ENCODE data around the gene MRAS.
A peak's percentile ranks its signal among the peaks of the same experiment; 100 is the strongest.
"Not testable (repeated sequence)": the region's sequence is repeated elsewhere in the genome, so short reads cannot be mapped to it uniquely, and the experiment has no call there.

MRAS gene

DNA sequence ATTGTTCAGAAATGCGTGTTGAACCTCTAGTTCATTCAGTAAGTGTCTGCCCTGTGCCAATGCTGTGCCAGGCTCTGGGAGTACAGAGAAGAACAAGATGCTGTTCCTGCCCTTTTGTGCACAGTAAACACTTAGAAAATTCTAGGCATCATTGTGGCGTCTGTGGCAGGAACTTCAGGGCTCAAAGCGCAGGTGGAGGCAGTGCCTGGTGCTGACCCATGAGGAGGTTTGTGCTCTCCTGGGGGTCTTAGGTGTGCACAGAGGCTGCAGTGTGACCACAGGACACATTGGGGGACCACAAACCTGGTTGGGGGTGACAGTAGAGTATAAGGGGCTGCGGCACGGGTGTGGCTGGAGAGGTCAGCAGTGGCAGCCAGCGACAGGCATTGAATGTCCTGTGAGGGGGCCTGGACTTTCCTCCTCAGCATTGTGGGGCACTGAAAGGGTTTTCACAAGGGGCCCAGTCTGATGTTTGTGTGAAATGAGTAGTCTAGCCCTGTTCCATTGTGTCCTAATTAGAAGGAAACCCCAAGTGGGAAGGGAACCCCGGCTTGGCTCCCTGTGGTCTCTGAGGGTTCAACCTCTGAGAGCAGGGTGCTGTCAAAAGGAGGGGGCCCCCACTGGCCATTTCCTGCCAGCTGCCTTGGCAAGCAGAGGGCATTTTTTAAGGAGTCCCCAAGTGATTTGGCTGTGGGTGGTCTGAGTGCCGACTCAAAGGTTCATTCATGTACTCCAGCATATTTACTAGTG, 20.9 kb downstream of the MRAS start:
- no peak for DNase-seq

DNA sequence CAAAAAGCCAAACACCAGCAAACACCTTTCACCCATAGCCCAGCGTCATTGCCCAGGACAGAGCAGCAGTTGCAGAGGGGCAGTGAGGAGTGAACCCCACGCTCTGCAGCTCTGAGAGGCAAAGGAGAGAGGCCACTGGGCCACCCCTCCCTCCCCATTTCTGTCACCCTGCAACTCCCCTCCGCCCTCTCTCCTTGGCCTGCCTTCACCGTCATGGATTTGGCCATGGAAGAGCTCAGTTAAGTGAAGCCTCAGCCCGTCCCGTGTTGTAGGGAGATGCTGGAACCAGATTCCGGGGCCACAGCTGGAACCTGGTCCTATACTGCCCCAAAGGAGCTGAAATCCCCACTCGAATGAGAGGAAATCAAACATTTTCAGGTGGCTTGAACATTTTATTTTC, 21.9 kb downstream of the MRAS start:
- DNase-seq = no peak

DNA sequence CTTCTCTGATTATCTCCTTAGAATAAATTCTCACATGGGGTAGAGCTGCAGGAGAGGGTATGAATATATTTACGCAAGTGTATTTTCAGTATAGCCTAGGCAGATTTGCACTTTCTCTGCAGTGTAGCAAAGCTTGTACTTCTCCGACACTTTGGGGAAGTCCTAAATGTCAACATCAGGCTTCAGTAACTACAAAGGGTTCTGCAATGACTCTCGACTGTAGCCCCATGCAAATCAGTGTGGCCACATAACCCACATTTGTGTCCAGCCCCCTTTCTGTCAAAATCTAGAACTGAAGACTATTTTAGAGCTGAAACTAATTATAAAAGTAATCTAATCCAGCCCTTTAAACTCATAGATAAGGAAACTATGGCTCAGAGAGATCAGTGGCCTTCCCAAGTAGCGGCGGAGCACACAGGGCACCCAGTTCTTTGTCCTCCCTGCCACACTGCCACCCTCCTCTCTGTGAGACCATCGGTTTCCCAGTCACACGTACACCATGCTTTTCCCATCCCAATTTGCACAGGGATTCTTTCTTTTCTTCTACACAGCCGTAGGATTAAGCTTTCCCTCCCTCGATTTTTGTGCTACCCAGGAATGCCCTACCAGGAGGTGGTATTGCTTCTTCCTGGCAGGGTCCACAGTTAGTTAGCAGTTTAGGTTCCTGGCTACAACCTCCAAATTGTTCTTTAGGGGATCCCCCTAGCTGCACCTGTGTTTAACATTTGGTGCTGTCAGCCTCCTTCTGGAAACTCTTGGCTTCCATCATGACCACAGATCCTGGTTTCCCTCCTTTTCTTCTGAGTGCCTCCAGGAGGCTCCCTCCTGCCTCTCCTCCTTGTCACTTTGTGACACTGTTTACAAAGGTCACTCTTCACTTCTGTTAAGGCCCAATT, 22.9 kb downstream of the MRAS start:
- peak; percentile 48 for DNase-seq

DNA sequence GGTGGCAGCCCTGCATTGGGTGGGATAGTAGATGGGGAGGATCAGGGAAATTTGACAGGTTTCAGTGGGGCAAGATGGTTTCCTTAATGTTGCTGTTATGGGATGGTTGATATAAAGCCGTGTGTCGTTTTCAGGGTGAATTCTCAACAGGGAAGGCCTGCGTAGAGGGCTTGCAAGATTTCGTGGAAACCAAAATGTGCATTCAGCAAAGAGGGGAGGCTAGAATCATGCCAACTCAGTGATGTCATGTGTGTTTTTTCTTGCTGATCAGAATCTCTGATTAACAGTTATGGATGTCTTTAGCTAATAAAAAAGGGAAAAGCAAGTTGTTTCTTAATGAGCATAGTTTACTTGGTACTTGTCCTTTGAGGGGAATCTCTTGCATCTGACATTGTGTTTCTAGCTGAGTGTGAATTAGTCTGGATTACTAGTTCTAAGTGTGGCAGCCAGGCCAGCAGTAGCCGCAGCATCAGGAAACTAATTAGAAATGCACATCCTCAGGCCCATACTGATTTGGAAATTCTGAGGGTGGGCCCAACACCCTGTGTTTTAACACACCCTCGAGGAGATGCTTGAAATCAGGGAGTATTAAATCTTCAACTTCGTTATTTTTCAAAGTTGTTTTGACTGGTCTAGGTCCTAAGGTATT, 24.8 kb downstream of the MRAS start:
- DNase-seq = no peak

DNA sequence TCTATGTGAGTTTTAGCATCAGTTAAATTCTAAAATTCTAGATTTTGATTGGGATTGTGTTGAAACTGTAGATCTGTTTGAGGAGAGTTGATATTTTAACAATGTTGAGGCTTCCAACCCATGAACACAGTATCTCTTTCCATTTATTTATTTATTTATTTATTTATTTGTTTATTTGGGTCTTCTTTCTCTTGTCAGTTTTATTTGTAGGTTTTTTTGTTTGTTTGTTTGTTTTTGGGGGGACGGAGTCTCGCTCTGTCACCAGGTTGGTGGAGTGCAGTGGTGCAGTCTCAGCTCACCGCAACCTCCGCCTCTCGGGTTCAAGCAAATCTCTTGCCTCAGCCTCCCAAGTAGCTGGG, 25.3 kb downstream of the MRAS start:
- no peak for DNase-seq

DNA sequence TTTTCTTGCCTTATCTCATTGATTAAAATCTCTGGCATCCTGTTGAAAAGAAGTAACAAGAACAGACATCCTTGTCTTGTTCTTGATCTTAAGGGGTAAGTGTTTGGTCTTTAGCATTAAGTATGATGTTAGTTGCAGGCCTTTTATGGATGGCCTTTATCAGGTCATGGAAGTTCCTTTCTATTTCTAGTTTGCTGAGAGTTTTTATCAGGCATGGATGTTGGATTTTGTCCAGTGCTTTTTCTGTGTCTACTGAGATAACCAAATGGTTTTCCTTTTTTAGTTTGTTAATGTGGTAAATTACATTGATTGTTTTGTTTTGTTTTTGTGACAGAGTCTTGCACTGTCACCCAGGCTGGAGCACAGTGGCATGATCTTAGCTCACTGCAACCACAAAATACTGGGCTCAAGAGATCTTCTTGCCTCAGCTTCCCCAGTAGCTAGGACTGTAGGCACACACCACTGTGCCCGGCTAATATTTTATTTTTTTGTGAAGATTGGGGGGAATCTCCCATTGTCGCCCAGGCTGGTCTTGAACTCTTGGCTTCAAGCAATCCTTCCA, 26.3 kb downstream of the MRAS start:
- no peak for DNase-seq

DNA sequence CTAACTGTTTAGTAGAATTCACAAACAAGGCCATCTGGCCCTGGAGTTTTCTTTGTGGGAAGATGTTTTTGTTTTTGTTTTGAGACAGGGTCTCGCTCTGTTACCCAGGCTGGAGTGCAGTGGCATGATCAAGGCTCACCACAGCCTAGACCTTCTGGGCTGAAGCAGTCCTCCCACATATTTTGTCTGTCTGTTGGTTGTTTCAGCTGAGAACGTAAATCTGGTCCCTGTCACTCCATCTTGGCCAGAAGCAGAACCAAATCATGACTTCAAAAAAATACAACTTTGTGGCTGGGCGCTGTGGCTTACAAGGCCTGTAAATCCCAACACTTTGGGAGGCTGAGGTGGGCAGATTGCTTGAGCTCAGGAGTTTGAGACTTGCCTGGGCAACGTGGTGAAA, 27.1 kb downstream of the MRAS start:
- no peak for DNase-seq

DNA sequence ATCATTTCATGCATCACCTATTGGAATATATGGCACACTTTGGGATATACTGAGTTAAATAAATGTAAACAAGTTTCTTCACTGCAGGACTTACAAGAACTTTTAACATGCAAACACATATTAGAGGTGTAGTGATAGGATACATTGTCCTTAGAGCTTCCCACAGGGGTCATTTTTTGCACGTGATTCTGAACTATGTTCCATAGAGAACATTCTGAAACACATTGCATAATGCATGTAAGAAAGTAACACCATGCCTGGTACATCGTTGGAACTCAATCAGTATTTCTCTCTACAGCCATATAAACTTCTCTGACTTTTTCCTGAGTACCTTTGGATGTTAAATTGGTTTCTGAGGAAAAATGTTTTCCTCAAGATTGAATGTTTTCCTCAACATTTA, 28.3 kb downstream of the MRAS start:
- no peak for DNase-seq

DNA sequence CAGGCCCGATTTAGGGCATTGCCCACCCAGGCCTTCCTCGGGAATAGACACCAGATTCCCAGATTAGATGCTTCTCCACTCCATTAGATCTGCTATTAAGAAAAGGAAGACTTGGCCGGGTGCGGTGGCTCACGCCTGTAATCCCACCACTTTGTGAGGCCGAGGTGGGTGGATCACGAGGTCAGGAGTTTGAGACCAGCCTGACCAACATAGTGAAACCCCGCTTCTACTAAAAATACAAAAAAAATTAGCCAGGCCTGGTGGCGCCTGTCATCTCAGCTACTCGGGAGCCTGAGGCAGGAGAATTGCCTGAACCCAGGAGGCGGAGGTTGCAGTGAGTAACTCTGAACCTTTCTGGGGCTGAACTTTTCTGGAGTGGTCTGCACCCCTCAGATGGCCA, 28.8 kb downstream of the MRAS start:
- not testable (repeated sequence) for DNase-seq

DNA sequence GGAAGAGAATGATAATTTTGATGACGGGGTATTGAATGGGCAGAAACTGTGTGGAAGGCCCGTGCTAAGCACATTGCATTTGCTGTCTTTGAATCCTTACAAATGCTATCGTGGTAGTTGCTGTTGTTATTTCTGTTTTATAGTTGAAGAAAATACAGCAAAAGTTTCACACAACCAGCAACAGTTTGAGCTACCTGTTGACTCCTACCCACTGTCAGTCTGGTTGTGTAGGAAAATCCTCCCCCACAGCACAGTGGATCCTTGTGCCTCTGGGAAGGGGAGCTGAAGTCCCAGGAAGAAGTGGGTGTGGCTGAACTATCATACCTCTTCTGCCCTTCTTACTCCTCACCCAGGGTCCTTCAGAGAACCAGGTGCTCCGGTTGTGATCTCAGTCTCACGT, 29.4 kb downstream of the MRAS start:
- no peak for DNase-seq

DNA sequence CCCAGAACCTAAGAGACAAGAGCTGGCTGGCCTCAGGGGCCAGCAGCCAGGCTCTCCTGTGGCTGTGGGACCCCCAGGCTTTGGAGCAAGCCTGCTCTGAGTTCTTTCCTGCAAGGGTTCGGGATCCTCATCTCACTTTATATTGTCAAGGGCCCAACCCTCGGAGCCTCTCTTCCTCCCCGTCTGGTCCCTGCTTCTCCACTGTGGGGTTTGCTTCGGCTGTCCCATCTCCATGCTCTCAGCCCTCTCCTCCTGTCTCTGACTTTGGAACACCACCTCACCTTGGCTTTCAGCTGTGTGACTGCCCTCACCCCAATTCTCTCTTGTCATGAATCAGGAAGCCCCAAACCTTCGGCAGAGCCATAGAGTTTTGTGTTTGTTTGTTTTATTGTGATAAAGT, 30.0 kb downstream of the MRAS start:
- no peak for DNase-seq

DNA sequence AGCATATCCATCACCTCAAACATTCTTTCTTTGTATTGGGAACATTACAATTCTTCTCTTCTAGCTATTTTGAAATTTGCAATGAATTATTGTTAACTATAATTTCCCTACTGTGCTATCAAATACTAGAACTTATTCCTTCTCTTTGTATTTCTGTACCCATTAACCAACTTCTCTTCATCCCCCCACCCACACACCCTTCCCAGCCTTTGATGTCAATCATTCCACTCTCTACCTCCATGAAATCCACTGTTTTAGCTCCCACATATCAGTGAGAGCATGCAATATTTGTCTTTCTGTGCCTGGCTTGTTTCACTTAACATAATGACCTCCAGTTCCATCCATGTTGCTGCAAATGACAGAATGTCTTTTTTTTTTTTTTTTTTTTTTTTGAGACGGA, 30.6 kb downstream of the MRAS start:
- no peak for DNase-seq

DNA sequence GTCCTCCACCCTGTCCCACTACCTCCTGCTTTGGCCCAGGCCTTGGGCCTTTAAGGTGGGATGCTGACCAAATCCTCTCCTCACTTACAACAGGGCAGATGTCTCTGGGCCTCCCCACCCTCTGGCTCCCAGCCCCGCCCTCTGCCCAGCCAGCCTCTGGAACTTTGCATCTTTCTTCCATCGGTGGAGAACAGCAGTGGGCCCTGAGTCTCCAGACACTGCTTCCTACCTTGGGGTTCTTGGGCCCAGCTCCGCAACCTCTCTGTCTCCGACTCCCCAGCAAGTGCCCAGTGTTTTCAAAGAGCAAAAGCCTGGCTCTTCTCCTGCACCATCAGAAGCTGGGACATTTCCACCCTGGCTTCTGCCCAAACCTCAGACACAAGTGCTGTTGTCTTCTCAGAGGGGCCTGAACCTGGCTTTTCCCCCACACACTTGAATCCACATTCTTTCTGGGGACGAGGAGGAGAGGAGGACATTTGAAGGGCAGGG, 33.1 kb downstream of the MRAS start:
- DNase-seq = no peak

DNA sequence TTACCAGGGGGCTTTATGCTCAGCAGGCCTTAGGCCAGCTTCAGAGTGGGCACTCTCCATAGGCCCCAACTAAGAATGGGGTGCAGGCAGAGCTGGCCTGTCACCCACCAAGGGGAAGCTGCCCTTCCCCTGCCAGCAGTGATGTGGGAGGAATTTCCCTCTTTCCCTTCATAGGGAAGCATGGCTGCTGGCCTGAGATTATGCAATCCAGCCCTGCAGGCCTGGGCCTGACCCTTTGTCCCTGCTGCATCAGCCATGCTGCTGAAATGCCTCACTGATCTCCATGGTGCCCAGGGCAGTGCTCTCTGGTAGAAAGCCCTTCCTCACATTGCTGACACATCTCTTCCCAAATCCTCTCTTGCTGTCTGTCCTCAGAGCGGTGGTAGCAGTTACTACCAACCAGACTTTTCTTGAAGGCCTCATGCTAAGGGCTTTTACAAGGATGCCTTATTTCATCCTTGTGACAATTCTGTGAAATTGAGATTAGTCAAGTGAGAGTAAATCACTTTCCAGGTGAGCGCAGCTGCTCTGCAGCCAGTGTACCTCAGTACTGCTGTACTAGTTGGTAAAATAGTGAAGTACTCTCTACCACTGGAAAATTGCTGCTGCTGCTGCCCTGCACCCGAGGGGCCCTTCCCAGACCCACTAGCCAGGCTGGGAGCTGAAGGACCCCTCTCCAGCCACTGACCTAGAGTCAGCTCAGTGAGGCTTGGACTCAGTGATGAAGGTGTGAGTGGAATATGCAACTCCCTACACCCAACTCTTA, 33.8 kb downstream of the MRAS start:
- no peak for DNase-seq

DNA sequence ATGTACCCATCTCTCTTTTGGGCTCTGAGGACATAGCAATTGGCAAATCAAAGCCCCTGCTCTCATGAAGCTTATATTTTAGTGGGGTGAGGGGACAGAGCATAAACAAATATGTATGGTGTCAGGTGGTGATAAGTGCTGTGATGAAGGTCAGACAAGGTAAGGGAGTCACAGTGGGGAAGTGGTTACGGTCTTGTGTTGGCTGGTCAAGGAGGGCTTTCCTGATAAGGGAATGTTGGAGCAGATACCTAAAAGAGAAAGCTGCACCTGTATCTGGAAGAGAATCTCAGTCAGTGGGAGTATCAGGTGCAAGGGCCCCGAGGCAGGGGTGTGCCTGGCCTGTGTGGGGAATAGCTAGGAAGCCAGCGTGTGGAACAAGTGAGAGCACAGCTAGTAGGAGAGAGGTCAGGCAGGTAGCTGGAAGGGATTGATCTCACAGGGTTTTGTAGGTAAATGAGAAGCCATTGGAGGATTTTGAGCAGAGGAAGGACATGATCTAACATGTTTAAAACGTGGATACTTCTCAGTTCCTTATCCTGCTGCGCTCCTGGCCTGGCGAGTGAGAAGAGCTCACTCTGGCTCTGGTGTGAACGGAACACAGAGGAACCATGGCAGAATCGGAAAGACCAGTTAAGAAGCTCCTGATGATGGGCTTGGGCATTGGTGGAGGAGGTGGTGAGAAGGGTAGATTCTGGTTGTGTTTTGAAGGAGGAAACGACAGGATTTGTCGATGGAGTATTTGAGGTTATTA, 35.5 kb downstream of the MRAS start:
- DNase-seq = no peak

DNA sequence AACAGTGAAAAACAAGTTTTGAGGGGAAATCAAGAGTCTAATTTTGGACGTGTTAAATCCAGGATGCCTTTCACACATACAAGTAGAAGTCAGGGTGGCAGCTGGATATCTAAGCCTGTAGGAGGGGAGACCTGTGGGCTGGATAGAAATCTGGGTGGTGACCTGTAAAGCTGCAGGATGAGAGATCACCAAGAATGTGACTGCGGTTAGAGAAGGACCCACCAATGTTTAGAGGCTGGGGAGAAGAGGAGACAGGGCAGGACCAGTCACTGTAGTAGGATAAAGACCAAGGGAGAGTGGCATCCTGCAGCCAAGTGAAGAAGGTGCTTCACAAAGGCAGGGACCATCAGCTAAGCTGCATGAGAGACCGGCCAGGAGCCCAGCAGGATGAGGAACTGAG, 36.2 kb downstream of the MRAS start:
- no peak for DNase-seq

DNA sequence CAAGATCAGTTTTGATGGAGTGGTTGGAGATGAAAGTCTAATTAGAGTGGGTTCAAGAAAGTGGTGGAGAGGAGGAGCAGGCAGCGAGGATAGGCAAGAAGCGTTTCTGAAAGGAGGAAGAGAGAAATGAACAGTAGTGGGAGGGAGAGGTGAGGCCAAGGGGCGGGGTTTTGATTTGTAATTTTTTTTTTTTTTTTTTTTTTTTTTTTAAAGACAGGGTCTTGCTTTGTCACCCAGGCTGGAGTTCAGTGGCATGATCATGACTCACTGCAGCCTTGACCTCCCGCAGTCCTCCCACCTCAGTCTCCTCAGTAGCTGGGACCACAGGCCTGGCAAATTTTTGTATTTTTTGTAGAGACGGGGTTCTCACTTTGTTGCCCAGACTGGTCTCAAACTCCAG, 36.6 kb downstream of the MRAS start:
- no peak for DNase-seq

DNA sequence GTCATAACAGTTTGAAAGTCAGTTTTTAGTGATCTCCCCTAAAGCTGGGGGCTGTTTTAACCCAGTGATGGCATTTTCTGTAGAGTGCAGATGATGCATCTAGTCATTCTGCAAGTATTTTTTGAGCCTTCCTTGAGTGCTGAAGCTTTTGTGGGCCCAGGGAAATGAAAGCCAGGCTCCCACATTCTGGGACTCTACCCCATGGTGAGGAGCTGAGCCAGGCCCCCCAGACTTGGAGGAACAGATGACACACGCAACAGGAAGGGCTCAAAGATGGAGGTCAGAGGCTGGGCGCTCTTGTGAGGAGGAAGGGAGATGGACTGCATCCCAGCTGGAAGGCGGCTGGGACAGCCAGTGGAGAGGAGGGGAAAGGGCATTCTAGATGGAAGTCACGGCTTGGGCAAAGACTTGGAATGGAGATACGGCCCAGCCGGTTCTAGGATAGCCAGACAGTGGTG, 40.8 kb downstream of the MRAS start:
- peak; percentile 21 for DNase-seq

DNA sequence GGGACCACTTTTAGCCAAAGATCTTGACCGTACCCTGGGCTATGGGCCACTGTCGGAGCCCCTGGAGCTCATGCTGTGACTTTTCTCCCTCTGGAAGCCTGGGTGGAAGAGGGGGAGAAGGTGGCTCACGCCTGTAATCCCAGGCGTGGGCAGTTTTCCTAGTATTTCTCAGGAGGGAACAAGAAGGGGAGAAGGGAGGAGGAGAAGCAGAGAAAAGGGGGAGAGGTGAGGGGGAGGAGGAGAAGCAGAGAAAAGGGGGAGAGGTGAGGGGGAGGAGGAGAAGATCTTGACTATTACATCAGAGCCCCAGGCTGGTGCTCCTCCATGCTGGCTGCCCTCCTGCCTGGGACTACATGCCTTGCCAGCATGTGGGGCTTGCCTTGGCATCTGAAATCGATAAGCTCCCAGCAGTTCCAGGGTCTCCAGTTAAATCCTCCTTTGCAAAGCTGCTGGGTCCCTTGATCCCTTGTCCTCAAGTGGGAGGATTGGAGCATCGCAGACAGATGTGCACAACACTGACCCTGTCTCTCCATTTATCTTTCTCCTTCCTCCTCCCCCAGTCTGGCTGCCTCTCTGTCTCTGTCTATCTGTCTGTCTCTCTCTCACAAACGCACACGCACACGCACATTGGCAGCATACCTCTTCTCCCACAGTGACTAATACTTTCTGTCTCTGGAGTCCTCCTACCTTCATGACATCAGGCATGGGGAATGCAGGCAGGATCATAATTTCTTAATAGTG, 41.6 kb downstream of the MRAS start:
- DNase-seq = no peak

DNA sequence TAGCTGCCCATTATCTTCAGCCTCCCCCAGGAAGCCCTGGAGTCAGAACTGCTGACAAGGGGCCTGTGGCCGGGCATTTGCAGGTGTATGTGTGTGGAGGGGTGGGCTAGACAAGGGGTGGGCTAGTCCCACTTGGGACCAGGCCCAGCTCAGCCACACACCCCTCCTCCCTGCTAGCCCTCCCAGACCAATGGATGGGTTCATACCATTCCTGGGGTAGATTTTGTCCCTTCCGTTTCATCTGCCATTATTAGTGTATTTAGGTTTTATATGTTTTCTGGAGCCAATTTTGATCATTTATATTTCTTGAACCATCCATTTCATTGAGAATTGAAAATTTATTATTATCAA, 42.2 kb downstream of the MRAS start:
- DNase-seq = no peak

DNA sequence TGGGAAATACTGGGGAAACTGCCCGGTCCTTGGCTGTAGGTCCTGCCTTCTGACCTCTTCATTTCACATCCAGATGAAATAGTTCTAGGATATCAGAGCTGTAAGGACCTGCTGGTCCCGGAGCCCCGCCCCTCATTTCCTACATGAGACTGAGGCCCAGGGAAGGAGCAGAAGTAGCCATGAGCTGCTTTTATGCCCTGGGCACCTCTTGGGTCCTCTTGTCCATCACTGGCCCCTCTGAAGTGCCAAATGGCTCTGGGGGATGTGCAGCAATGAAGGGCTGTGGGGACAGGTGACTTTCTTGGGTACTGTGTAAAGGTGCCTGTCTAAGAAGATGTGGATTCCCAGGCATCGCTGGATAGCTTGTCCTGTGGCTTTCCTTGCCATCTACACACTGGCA, 45.8 kb downstream of the MRAS start:
- DNase-seq = no peak
